Measurements from ENCODE around the gene SEL1L.

DNA sequence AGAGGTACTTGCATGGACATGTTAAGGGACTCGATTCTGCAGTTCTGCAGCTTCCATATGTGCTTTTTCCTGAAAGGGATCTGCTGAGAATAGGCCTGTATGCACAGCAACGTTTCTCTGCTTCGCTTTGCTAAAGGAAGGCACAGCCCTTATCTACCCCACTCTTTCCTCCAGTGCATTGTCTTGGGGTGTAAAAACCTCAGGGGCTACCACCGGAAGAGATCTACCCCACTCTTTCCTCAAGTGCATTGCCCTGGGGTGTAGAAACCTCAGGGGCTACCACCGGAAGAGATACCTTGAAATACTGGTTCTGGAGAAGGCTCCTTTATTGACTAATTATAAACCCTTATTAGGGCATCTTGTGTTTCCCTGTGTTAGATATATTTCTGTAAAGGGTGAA lies 52.9 kb downstream of the SEL1L start:
- TF ChIP-seq, protein P1, sequence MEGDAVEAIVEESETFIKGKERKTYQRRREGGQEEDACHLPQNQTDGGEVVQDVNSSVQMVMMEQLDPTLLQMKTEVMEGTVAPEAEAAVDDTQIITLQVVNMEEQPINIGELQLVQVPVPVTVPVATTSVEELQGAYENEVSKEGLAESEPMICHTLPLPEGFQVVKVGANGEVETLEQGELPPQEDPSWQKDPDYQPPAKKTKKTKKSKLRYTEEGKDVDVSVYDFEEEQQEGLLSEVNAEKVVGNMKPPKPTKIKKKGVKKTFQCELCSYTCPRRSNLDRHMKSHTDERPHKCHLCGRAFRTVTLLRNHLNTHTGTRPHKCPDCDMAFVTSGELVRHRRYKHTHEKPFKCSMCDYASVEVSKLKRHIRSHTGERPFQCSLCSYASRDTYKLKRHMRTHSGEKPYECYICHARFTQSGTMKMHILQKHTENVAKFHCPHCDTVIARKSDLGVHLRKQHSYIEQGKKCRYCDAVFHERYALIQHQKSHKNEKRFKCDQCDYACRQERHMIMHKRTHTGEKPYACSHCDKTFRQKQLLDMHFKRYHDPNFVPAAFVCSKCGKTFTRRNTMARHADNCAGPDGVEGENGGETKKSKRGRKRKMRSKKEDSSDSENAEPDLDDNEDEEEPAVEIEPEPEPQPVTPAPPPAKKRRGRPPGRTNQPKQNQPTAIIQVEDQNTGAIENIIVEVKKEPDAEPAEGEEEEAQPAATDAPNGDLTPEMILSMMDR (IDR thresholded peaks at IDR 0.05) = no peak
- TF ChIP-seq POLR2A (IDR thresholded peaks at IDR 0.05) = no peak
